AML-193 (cell line): ENCODE data around the gene CDH23.

Experiments
- DNase-seq, 2 experiments: peaks; one replicate each; lab custom pipeline; 2025; lab: John Stamatoyannopoulos, UW

CDH23 gene

DNA sequence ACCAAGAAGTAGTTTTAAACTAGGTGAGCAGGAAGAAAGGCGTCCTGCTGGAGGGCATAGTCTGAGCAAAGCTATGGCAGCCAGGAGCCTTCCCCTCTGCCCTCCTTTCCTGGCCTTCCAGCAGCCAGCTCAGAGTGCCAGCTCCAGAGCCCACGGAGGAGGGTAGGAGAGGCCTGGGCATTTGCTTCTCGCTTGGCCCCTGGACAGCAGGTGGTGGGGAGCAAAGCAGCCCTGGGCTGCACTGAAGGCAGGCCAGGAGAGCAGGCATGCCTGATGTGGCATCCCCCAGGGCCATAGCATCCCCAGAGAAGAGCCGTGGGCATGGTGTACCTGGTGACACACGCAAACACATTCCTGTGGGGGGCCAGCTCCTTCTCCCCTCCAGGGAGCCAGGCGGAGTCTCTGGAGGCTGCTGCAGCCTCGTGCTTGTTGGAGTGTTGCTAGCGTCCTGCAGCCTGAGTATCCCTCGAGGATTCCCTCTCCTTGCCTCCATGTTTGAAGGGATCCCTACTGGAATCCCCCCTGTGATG lies 43.9 kb downstream of the CDH23 start:
- DNase-seq, result no peak

DNA sequence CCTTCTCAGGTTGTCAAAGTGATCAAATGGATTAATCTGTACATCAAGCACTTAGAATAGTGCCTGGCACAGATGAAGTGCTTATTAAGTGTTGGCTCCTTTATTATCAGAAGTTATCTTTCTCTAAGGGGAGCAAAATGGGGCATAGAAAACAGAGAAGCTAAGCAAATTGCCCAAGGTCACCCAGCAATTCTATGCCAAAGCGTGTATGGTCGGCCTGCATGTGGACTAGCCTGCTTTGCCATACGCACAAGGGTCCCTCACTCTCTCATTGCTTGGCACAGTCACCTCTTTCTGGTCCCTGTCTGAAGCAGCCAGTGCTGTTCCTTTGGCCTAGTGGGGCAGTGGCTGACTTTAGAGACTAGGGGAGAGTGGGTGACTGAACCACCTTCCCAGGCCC lies 45.3 kb downstream of the CDH23 start:
- DNase-seq, result no peak

DNA sequence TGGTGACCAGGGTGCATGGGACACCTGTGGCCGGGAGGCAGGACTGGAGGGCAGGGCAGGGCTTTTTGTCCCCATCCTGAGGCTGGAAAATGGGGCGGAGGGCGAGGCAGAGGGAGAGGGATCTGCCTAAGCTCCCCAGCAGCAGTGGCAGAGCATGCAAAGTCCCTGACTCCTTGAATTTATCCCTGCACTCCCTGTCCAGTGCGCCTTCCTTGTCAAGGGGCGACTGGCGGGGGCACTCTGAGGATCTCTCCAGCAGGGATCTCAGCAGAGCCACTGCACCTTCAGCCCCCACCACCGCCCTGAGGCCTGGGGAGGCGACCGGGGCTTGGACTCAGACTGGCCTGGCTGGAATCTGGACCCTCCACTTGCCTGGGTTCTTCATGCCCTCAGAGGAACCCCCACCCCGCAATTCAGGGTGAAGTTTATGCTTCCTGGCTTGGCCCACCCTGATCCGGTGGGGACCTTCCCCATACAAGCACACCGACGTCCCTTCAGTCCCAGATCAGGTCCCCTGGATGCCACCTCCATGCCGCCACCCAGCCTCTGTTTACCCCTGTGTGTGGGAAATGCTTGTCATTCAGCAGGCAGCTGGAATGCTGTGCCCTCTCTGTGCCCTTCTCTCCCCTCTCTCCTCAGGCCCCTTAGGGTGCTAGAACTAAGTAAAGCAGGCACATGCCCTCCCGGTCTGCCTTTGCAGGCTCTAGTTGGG lies 46.3 kb downstream of the CDH23 start:
- no peak for DNase-seq

DNA sequence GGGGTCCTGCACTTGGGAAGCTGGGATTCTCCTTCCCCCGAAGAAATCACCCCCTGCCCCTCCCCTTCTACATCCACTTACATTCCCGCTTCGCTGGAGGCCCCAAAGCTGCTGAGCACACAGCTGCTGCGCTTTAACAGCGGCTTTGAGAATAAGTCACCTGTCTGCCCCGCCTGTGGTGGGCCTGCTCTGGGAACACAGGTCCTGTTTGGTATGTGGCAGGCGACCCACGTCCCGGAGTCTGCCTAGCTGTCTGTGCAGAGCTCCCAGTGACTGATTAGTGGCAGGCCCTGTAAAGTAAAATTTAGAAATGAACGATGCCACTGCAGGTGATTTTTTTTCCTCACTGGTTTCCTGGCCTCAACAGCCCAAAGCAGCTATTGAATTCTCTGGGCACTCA lies 47.0 kb downstream of the CDH23 start:
- DNase-seq, result no peak

DNA sequence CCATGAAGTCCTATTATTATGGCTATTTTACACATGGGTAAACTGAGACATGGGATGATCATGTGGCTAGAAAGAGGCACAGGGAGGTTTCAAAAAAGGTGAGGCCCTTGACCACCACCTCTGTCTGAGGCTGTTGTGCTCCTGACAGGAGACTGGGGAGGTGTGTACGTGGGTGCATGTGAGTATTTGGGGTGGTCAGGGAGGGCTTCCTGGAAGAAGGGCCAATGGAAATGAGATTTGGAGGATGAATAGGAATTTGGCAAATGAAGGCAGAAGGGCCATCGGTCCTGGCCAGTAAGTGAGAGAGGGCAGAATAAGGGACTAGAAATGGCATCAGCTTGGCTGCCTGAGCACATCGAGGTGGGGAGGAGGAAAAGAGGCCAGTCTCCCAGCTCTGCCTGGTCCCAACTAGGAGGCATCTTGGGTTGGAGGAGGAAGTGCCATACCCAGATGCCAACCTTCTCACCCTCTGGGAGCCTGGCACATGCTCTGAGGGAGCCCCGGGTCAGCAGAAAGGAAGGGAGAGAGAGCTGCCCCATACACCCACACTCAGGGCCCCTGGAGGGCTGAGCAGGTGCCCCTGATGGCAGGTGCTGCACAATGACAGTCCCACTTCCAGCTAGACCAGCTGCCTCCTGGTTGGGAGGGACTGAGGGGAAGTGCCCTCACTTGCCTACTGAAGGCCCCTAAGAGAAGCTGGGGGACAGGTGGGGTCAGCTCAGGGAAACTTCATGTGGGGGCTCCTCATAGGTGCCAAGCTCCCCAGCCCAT lies 47.7 kb downstream of the CDH23 start:
- no peak for DNase-seq

DNA sequence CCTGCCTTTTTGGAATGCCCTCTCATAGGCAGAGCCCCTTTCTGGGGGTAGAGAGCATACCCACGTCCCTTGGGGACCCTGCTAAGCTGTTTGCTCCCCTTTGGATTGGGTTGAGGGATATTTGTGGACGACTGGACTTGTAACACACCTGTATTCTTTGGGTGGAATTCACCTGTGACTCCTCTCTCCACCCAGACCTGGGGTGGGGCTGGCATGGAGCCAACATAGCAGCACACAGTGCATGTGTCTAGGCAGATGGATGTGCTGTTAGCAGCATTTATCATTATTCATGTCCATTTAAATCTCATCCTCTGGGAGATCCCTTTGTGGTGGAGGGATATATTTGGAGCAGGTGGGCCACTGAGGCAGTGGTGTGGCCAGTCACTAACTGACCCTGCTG lies 51.0 kb downstream of the CDH23 start:
- DNase-seq, result no peak

DNA sequence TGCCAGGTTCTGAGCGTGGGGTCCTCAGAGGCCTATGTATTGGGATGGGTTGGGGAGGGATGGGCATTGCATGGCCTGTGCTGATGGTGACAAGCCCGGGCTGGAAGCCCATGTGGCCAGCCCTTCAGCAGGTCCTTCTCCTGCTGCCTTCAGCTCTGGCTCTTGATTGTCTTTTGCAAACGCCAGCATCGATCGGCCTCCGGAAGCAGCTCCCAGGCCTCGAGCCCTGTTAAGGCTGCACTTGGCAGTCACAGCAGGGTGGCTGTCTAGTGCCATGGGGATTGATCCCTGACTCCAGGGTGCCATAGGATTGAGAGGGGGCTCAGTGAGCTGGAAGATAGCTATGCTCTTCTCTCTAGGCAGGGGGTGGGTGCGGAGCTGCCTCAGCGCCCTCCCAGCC lies 51.4 kb downstream of the CDH23 start:
- DNase-seq, result no peak

DNA sequence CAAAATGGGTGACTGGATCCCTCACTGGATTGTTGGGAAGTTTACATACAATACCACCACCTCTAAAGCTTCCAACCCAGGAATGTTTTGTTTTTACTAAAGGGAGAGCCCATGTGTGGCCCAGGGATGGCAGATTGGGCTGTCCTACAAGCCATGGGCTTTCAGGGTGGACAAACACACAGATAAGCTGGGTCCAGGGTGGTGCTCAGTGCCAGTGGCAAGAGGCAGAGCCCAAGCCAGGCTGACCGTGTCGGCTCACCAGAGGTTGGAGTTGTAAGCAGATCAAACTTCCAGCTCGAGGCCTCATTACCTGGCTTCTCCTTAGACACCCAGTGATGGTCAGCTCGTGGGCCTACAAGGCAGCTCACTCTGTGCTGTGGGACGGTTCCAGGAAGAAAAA lies 52.3 kb downstream of the CDH23 start:
- no peak for DNase-seq

DNA sequence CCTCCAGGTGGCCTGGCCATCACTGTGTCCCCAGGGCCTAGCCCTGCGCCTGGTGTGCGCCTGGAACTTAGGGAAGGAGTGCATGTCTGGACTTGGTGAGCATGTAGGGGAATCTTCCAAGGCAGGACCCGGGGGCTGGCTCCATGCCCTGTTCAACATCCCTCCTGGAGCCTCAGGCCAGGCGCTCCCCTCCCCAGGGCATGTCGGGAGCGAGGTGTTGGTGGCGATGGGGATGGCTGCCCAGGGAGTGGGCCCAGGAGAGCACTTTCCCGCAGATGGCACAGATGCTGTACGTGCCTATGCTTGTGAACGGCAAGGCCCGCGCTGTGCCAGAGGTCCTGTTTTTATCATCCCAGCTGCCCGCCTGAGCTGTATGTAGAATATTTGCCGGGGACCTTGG lies 55.0 kb downstream of the CDH23 start:
- DNase-seq, result no peak

DNA sequence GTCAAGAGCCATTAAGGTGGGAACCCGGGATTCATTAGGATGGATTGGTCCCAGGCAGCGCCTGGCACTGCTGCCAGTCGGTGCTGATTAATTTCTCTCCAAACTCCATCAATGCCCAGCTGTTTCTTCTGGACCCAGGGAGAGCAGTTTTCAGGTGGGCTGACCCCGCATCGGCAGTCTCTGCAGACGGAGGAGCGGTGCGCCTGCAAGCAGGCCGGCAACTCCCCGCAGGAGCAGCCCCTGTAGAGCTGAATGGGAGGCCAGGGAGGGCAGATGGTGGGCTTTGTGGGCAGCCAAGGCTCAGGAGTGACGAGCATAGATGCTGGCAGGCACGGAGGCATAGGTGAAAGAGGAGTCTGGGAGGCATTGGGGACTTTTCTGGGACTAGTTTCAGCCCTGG lies 56.5 kb downstream of the CDH23 start:
- no peak for DNase-seq

DNA sequence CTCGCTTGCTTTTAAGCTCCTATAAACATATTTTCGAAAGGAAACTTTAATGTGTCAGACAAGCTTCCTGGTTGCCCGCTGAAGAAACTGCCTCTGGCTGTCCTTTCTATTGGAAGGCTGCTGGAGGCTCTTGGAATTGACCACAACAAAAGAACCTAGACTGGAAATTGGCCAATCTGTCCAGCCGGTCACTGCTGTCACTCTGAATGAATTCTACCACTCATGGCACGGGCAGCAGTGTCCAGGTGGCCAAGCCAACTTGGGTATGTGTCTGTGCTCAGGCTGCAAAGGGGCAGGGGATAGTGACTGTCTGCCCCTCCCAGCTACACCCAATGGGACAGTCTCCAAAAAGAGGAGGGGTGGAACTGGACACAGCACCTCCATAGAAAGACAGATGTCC lies 57.6 kb downstream of the CDH23 start:
- DNase-seq, result no peak

DNA sequence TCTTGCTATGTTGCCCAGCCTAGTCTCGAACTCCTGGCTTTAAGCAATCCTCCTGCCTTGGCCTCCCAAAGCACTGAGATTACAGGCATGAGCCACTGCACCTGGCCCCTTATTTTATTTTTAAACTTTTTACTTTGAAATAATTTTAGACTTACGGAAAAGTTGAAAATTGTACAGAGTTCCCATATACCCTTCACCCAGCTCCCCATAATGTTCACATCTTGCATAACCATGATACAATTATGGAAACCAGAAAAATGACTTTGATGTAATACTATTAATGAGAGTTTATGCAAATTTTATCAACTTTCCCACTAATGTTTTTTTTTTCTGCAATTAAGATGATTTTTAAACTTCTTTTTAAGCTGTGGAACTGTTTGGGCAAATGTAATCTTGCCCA lies 58.3 kb downstream of the CDH23 start:
- no peak for DNase-seq

DNA sequence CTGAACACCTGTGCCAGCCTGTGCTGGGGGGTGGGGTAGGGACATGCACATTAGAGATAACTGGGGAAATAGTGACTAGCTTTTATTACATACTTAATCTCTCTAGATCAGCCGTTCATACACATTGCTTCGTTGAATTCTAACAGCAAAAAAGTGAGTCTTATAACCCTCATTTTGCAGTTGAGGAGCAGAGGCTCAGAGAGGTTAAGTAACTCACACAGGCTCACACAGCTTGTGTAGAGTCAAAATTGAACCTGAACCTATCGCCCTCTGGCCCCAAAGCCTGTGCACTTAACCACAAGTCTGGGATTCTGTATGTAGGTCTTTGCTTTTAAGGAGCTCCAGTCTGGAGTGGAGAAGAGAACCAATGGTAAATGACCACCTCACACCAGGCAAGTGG lies 59.9 kb downstream of the CDH23 start:
- no peak for DNase-seq

DNA sequence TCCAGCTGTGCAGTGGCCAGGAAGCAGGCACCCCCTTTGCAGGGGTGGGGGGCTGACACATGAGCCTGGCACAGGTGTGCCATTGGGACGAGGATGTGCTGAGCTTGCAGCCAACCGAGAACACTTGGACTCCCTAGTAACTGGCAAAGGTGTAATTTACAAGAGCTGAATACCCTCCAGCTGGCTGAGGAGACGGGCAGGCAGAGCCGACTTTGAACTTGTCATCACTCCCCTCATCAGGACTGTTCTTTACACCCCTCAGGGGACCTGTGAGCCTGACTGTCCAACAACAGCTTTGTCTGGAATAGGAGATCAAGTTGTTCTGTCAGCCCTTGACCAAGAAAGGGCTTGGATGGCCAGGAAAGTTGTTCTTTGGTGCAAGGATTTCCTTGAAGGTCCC lies 61.2 kb downstream of the CDH23 start:
- no peak for DNase-seq

DNA sequence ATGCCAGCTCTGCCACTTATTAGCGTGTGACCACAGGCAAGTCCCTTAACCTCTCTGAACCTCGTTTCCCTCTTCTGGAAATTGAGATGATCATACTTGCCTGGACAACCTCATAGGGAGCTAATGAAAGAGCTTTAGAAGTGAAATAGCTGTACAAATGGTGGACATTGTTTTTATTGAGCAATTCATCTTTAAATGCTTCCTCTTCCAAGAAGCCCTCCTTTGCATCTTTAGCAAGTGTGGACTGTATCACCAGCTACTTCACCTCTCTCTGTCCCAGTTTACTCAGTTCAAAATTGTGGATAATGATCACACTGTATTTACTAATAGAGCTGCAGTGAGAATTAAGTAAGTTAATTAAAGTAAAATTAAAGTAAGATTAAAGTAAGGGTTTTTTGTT lies 61.7 kb downstream of the CDH23 start:
- DNase-seq, result no peak

DNA sequence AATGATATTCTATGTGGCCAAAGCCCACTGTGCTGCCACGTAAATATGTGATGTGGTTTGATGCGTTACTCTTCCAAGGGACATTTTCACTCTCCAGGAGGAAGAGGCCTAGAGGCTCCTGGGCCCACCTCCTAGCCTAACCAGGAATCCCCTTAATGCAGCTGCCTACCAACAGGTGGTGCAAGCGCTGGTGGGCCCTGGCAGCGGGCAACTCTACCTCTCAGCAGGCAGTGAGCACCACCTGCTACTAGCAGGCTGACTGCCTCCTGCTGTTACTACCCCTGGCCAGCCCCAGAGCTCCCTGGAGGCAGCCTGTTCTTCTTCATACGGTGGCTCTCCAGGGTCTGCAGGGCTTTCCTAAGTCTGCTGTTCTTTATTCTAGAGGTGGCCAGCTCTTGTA lies 62.8 kb downstream of the CDH23 start:
- no peak for DNase-seq

DNA sequence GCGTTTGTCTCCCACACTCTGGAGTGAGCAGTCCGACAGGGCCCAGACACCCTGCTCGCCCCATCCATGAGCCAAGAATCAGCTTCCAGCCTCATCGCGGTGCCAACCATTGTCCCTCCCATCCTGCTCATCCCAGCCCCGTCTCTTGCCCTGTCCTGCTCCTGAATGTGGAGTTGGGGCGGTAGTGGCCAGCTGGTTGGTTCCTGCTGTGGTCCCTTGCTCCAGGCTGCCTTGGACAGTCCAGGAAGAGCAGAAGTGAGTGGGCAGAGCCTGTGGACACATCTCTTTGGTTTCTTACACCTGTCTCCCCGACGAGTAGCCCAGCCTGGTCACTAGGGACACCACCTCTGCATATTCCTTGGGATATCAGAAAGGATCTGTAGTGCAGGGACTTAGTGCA lies 63.9 kb downstream of the CDH23 start:
- DNase-seq, result no peak

DNA sequence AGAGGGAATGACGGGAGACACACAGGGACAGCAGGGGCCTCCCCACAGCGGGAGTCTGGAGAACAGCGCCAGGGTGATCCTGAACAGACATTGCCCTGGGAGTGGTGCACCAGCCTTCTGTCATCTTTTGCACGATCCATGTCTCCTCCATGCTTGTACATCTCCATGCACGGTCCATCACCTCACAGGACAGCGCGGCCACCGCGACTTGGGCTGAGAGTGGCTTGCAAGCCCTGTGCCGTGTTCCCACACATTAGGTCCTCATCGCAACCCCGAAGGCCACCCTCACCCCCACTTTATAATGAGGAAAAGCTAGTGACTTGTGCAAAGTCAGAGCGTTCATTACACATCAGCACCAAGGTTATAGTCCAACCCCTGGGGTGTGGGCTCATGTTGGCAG lies 64.7 kb downstream of the CDH23 start:
- DNase-seq, result no peak

DNA sequence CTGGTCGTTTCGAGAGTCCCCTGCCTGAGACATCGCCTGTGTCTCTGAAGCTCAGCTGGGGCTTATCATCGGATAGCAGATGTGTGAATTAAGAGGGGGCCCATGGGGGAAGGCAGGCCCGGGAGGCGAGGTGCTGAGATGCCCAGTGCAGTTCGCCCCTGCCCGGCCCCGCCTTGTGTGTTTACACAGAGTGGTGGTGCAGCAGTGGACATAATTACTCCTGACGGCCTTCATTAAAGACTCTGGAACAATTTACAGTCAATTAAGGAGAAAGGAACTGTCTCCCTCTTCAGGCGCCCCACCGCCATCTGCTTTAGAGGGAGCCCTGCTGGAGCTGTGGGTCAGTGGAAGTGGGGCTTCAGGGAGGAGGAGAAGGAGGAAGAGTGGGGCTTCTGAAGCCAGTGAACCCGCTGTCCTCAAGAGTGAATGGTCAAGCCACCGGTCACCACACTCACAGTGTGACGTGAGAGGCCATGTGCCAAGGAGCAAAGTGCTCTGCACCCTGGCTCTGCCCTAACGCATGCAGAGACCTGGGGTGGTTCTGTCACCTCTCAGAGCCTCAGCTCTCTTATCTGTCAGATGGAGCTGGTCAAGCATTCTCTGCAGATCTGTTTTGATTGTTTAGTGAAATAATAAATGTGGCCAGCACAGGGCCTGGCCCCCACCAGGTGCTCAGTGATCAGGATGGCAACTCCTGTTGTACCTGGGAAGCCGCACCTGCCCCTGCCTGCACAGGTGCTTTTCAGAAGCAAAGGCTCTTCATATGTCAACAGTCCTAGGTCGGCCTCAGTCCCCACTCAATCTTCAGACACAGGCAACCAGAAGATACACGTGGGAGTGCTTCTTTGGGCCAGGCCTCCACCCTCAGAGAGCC lies 65.6 kb downstream of the CDH23 start:
- DNase-seq, result no peak

DNA sequence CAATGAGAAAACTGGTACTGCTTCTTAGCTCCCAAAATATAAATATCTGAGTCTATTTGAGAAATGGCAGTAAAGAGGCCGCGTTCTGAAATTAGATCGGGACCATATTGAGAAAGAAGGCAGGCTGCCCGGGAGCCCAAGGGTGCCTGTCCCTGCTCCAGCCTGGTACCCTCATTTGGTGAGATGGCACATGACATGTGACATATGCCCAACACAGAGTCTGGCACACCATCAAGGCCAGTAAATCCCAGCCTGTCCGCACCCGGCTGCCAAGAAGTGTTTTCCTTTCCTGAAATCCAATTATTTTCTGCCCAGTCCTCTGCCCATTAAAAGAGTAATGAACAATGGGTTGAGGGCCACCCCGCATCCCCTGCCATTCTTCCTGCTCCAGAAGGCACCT lies 66.4 kb downstream of the CDH23 start:
- no peak for DNase-seq

DNA sequence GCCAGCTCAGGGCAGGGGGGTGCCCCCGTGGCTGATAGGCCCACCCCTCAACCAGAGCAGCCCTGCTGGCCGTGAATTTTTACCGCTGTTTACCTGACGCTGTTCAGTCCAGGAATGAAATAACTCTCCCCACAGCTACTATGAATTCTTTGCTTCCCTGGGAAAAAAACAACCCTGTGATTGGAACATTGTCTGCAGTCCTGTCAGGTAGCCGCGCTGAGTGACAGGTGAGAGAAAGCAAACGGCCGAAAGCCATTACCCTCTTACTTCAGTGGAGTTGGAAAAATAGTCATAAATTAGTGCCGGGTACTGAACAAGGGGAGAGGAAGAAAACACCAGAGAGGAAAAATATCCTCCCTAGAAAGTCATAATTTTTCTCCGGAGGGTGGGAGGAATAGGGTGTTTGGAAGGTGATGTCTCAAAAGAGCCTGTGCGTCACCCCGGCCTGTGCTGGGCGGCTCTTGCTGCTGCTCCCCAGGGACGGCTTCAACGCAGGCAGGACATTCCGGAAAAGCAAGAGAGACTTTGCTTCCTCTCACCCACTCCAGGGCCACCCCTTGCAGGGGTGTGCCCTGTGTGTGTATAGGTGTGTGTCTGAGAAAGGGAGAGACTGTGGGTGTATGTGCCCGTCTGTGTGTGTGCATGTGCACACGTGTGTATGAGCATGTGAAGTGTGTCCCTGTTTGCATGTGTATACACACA lies 69.0 kb downstream of the CDH23 start:
- DNase-seq, result no peak

DNA sequence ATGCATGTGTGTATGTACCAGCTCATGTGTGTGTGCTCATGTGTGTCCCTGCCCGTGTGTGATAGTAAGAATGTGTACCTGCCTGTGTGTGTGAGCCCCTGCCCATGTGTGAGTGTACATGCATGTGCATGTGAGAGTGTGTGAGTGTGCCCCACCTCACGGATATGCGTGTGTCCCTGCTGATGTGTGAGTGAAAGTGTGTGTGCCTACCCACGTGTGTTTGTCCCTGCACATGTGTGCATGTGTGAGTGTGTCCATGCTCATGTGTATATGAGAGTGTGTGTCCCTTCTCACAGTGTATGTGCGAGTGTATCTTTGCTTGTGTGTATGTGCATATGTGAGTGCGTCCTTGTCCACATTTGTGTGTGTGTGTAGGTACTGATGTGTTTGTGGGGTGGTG lies 69.6 kb downstream of the CDH23 start:
- DNase-seq, result no peak
